Natural killer cell treated with Interleukin-12 subunit alpha and Interleukin-12 subunit beta and Interleukin-15 and Interleukin-18, amount 100 ng/mL, for 72 hours (primary cell): ENCODE results near the gene GSK3A. TPM values are rescaled to one million over a fixed set of nuclear protein-coding genes. Genes with fewer than 3 reads are reported as not detected.
A peak's percentile ranks its signal among the peaks of the same experiment; 100 is the strongest.

ENCODE experiments used
- ATAC-seq, 2 donors: fragments of 150-1000 bp; cut with Tn5 transposase in 1 of 2; sonication (Bioruptor Pico), chemical (Tn5 transposase) in 1 of 2; 2 replicates each; pipeline ENCODE4 v1.10.0; 2021
- DNase-seq: peaks from one replicate; pipeline ENCODE4 v3.0.0; 2022; ENCODE audit warnings: low spot score
- H3K27ac Mint-ChIP-seq, 2 donors: 1 replicate in 1 of 2; 2 replicates in 1 of 2; pipeline ENCODE4 v1.8.0; 2022; ENCODE audit warnings: mixed read lengths in 2 of 2, mild to moderate bottlenecking in 1 of 2, moderate library complexity in 1 of 2
- H3K27me3 Mint-ChIP-seq, 2 donors: 1 replicate in 1 of 2; 2 replicates in 1 of 2; pipeline ENCODE4 v1.8.0; 2022; ENCODE audit warnings: mixed read lengths in 2 of 2
- H3K36me3 Mint-ChIP-seq: one replicate; pipeline ENCODE4 v1.8.0; 2022; ENCODE audit warnings: mixed read lengths
- H3K4me1 Mint-ChIP-seq, 2 donors: 1 replicate in 1 of 2; 2 replicates in 1 of 2; pipeline ENCODE4 v1.8.0; 2022; ENCODE audit warnings: low read depth in 2 of 2, mixed read lengths in 2 of 2, mild to moderate bottlenecking in 1 of 2
- H3K4me3 Mint-ChIP-seq: one replicate; pipeline ENCODE4 v1.8.0; 2022; ENCODE audit warnings: mixed read lengths
- H3K9me3 Mint-ChIP-seq: 2 replicates; pipeline ENCODE4 v1.8.0; 2022; ENCODE audit warnings: mixed read lengths
- total RNA-seq, 2 donors: library from RNA; stranded (reverse); gene quantifications; one replicate each; pipeline ENCODE4 v1.2.3, GENCODE V29; 2022

The GSK3A gene
- total RNA-seq, 2 donors from 2014 or later: 51.1 to 52.8 TPM

- ATAC-seq (no peak), DNase-seq (no peak)
- no peaks in the 10 kb centered on the region for H3K27me3 Mint-ChIP-seq
- no peaks in the 10 kb centered on the region for H3K9me3 Mint-ChIP-seq
- no peak overlapping the region for H3K4me3 Mint-ChIP-seq
- peaks cover 29 to 30% of the 10 kb centered on the region in 2 donors for H3K4me1 Mint-ChIP-seq
- peak overlapping the region in 1 of 2 donors; percentile 32 for H3K27ac Mint-ChIP-seq
- peaks cover 9% of the 10 kb centered on the region for H3K36me3 Mint-ChIP-seq
These were observed 49.1 kb downstream of the GSK3A start for GRCh38 chr19:42193294-42193693.

GRCh38 chr19:42191855-42192254 is 50.5 kb downstream of the GSK3A start:
- Mint-ChIP-seq H3K4me1 (peaks cover 22 to 23% of the 10 kb centered on the region in 2 donors), H3K27me3 (no peaks in the 10 kb centered on the region), H3K4me3 (peak overlapping the region; percentile 21), H3K9me3 (no peaks in the 10 kb centered on the region), H3K27ac (peak overlapping the region; percentile 27 to 58), H3K36me3 (peaks cover 9% of the 10 kb centered on the region)
- no peak for DNase-seq
- peak in 1 of 2 donors; percentile 76 for ATAC-seq

- H3K27me3 Mint-ChIP-seq: no peaks in the 10 kb centered on the region
- ATAC-seq: no peak
- peaks cover 18 to 22% of the 10 kb centered on the region in 2 donors for H3K4me1 Mint-ChIP-seq
- H3K27ac Mint-ChIP-seq: peak overlapping the region; percentile 27 to 58
- peaks cover 9% of the 10 kb centered on the region for H3K36me3 Mint-ChIP-seq
- H3K4me3 Mint-ChIP-seq: no peak overlapping the region
- DNase-seq: no peak
- H3K9me3 Mint-ChIP-seq: no peaks in the 10 kb centered on the region
These were observed 51.1 kb downstream of the GSK3A start for GRCh38 chr19:42191330-42191729.

GRCh38 chr19:42189133-42189532 is 53.3 kb downstream of the GSK3A start:
- Mint-ChIP-seq H3K27ac (peak overlapping the region in 1 of 2 donors; percentile 4), H3K36me3 (peaks cover 6% of the 10 kb centered on the region), H3K4me3 (no peak overlapping the region), H3K27me3 (no peaks in the 10 kb centered on the region), H3K9me3 (no peaks in the 10 kb centered on the region), H3K4me1 (peaks cover 28 to 35% of the 10 kb centered on the region in 2 donors)
- ATAC-seq: no peak
- DNase-seq: no peak

- H3K4me3 Mint-ChIP-seq: no peak overlapping the region
- DNase-seq: no peak
- no peaks in the 10 kb centered on the region for H3K9me3 Mint-ChIP-seq
- H3K4me1 Mint-ChIP-seq: peaks cover 28 to 33% of the 10 kb centered on the region in 2 donors
- H3K36me3 Mint-ChIP-seq: peaks cover 1% of the 10 kb centered on the region
- no peaks in the 10 kb centered on the region for H3K27me3 Mint-ChIP-seq
- no peak overlapping the region for H3K27ac Mint-ChIP-seq
- ATAC-seq: no peak
These were observed 53.7 kb downstream of the GSK3A start for GRCh38 chr19:42188665-42189064.

GRCh38 chr19:42185277-42185676 is 57.1 kb downstream of the GSK3A start:
- no peaks in the 10 kb centered on the region for H3K27me3 Mint-ChIP-seq
- H3K4me3 Mint-ChIP-seq: peak overlapping the region; percentile 78
- H3K36me3 Mint-ChIP-seq: no peaks in the 10 kb centered on the region
- DNase-seq (no peak), ATAC-seq (peak; percentile 78 to 90)
- H3K9me3 Mint-ChIP-seq: no peaks in the 10 kb centered on the region
- peak overlapping the region; percentile 80 to 84 for H3K27ac Mint-ChIP-seq
- H3K4me1 Mint-ChIP-seq: peaks cover 28 to 35% of the 10 kb centered on the region in 2 donors

GRCh38 chr19:42184401-42184861 is 58.0 kb downstream of the GSK3A start:
- DNase-seq (peak; percentile 82), ATAC-seq (peak; percentile 65 to 78)
- Mint-ChIP-seq H3K27me3 (no peaks in the 10 kb centered on the region), H3K4me1 (peaks cover 28 to 35% of the 10 kb centered on the region in 2 donors), H3K27ac (peak overlapping the region; percentile 80 to 84), H3K4me3 (peak overlapping the region; percentile 78), H3K36me3 (no peaks in the 10 kb centered on the region), H3K9me3 (no peaks in the 10 kb centered on the region)

Other genes with a start within 250 kb of the GSK3A start
- 1 to 10 TPM; 2.0 to 4.2 TPM for gene ATP1A3, start 248.4 kb downstream of the GSK3A start, total RNA-seq
- gene GRIK5, start 172.4 kb downstream of the GSK3A start, total RNA-seq: 1 to 10 TPM in 1 of 2 donors, under 1 TPM in 1; 0.21 to 1.0 TPM
- 10 to 100 TPM; 14.2 to 16.1 TPM for gene ZNF574, start 166.4 kb downstream of the GSK3A start, total RNA-seq
- gene POU2F2, start 110.2 kb downstream of the GSK3A start, total RNA-seq: 10 to 100 TPM; 21.6 to 30.5 TPM
- 10 to 100 TPM; 28.5 to 33.2 TPM for gene DEDD2, start 24.9 kb downstream of the GSK3A start, total RNA-seq
- 10 to 100 TPM; 18.5 to 23.7 TPM for gene ZNF526, start 22.3 kb downstream of the GSK3A start, total RNA-seq
- 10 to 100 TPM; 29.5 to 47.8 TPM for gene ERF, start 12.5 kb upstream of the GSK3A start, total RNA-seq
- 100 to 1,000 TPM; 110 to 115 TPM for gene CIC, start 26.6 kb upstream of the GSK3A start, total RNA-seq
- gene PRR19, start 59.5 kb upstream of the GSK3A start, total RNA-seq: 1 to 10 TPM in 1 of 2 donors, under 1 TPM in 1; 0.64 to 1.0 TPM
- 10 to 100 TPM; 16.9 to 40.2 TPM for gene PAFAH1B3, start 60.0 kb upstream of the GSK3A start, total RNA-seq
- gene TMEM145, start 70.7 kb upstream of the GSK3A start, total RNA-seq: 1 to 10 TPM; 1.4 to 1.6 TPM
- 10 to 100 TPM; 12.1 to 20.1 TPM for gene MEGF8, start 83.0 kb upstream of the GSK3A start, total RNA-seq
- gene CNFN, start 147.7 kb upstream of the GSK3A start, total RNA-seq: not detected
- gene LIPE, start 184.8 kb upstream of the GSK3A start, total RNA-seq: 10 to 100 TPM; 25.1 to 31.5 TPM
- not detected for gene CXCL17, start 200.3 kb upstream of the GSK3A start, total RNA-seq